ENCODE data around the gene ZBTB40.

ZBTB40 gene

DNA sequence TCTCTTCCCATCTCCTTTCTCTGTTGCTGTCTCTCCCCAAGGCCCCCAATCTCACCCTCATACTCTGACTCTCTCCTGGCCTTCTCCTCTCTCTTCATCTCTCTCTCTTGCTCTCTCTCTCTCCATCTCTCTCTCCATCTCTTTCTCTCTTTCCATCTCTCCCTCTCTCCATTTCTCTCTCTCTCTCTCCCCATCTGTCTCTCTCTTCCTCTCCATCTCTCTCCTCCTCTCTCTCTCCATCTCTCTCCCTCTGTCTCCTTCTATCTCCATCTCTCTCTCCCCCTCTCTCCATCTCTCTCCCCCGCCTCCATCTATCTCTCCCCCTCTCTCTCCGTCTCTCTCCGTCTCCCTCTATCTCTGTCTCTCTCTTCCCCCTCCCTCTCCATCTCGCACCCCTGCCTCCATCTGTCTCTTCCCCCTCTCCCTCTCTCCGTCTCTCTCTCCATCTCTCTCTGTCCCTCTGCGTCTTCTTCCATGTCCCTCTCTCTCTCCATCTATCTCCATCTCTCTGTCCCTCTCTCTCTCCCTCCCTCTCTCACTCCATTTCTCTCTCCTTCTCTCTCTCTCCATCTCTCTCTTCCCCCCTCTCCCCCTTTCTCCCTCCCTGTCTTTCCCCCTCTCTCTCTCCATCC is 95.7 kb downstream of the ZBTB40 start:
- DNase-seq (ENCODE audit: low spot score), result no peak
- in situ Hi-C loops (cut with MboI; ENCODE audit: low pct_unique_long_range_greater_than_20kb, low sequenced_read_pairs, unreplicated experiment), result no loop called here
- TF ChIP-seq, protein P1, sequence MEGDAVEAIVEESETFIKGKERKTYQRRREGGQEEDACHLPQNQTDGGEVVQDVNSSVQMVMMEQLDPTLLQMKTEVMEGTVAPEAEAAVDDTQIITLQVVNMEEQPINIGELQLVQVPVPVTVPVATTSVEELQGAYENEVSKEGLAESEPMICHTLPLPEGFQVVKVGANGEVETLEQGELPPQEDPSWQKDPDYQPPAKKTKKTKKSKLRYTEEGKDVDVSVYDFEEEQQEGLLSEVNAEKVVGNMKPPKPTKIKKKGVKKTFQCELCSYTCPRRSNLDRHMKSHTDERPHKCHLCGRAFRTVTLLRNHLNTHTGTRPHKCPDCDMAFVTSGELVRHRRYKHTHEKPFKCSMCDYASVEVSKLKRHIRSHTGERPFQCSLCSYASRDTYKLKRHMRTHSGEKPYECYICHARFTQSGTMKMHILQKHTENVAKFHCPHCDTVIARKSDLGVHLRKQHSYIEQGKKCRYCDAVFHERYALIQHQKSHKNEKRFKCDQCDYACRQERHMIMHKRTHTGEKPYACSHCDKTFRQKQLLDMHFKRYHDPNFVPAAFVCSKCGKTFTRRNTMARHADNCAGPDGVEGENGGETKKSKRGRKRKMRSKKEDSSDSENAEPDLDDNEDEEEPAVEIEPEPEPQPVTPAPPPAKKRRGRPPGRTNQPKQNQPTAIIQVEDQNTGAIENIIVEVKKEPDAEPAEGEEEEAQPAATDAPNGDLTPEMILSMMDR (IDR thresholded peaks at IDR 0.05; ENCODE audit: extremely low read depth, insufficient read depth, missing control alignments), result no peak

DNA sequence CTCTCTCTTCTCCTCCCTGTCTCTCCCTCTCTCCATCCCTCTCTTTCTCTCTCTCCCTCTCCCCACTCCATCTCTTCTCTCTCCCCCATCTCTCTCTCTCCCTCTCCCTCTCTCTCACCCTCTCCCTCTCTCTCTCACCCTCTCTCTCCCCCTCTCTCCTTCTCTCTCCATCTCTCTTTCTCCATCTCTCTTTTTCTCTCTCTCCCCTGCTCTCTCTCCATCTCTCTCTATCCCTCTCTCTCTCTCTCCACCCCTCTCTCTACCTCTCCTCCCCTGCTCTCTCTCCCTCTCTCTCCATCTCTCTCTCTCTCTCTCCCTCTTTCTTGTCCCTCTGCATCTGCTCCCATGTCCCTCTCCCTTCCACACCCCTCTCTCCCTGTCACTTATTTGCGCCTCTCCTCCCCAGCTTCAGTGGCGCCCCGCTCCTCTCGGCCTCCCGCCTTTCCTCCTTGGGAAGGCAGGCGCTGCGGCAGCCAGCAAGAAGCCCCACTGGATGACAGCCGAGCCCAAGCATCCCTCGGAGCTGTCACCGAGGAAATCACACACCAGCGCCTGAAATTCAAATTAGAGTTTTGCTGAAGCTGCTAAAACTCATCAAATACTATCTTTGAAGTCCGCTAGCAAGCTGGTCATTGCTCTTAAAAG is 96.3 kb downstream of the ZBTB40 start:
- TF ChIP-seq, protein P1 (IDR thresholded peaks at IDR 0.05; ENCODE audit: extremely low read depth, insufficient read depth, missing control alignments), result no peak
- in situ Hi-C loops (cut with MboI; ENCODE audit: low pct_unique_long_range_greater_than_20kb, low sequenced_read_pairs, unreplicated experiment), result no loop called here
- no peak for DNase-seq (ENCODE audit: low spot score)

DNA sequence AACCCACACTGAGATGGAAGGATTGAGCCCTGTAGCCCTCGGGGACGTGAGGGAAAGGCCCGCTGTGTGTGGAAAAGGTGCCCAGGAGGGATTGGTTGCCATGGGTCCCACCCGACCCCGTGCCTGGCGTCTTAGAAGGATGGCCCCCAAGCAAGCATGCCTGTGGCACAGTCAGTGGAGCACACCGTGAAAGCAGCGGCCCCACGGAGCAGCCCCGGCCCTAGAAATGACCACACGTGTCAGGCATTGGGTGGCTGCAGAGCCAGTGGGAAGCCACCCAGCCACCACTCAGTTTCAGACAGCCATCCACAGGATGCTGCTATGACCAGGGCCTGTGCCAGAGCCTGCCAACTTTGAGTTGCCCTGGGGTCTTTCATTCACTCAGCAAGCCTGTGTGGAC is 98.4 kb downstream of the ZBTB40 start:
- no peak for DNase-seq (ENCODE audit: low spot score)
- TF ChIP-seq, protein P1 (IDR thresholded peaks at IDR 0.05; ENCODE audit: extremely low read depth, insufficient read depth, missing control alignments), result no peak
- in situ Hi-C loops (cut with MboI; ENCODE audit: low pct_unique_long_range_greater_than_20kb, low sequenced_read_pairs, unreplicated experiment), result no loop called here

DNA sequence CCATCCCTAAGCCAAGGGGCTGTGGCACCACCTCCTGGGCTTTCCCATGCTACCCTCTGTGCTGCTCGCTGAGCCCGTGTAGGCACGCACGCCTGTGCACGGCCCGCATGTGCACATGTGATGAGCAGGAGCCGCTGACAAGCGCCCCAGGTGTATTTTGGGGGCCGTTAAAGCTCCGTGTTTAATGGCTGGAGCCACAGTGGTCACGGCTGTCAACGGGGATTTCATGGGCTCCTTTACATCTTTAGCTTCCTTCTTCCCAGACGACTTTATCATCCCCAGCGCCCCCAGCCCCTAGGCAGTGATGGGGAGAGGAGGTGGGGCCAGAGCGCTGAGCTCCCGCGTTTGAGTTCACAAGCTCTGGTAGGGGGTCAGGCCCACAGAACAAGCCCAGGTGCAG is 99.9 kb downstream of the ZBTB40 start:
- in situ Hi-C loops (cut with MboI; ENCODE audit: low pct_unique_long_range_greater_than_20kb, low sequenced_read_pairs, unreplicated experiment), result no loop called here
- no peak for DNase-seq (ENCODE audit: low spot score)
- TF ChIP-seq, protein P1 (IDR thresholded peaks at IDR 0.05; ENCODE audit: extremely low read depth, insufficient read depth, missing control alignments), result no peak

DNA sequence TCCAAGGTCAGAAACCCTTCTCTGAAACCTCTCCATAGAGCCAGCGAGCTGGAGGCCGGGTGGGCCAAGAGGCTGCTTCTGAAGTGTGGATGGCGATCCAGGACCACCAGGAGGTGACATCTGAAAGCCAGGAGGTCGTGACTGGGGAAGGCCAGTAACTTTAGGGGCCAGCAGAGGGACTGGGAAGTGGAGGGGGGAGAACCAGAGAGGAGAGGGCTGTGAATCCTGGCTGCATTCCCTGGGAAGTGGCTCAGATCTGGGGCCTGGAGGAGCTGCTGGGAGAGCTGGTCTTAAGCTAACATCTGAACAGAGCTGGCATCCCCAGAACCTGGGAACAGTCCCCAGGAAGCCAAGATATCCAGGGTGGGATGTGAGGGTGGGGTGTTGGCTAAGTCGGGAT is 100.4 kb downstream of the ZBTB40 start:
- in situ Hi-C loops (cut with MboI; ENCODE audit: low pct_unique_long_range_greater_than_20kb, low sequenced_read_pairs, unreplicated experiment), result no loop called here
- TF ChIP-seq, protein P1 (IDR thresholded peaks at IDR 0.05; ENCODE audit: extremely low read depth, insufficient read depth, missing control alignments), result no peak

DNA sequence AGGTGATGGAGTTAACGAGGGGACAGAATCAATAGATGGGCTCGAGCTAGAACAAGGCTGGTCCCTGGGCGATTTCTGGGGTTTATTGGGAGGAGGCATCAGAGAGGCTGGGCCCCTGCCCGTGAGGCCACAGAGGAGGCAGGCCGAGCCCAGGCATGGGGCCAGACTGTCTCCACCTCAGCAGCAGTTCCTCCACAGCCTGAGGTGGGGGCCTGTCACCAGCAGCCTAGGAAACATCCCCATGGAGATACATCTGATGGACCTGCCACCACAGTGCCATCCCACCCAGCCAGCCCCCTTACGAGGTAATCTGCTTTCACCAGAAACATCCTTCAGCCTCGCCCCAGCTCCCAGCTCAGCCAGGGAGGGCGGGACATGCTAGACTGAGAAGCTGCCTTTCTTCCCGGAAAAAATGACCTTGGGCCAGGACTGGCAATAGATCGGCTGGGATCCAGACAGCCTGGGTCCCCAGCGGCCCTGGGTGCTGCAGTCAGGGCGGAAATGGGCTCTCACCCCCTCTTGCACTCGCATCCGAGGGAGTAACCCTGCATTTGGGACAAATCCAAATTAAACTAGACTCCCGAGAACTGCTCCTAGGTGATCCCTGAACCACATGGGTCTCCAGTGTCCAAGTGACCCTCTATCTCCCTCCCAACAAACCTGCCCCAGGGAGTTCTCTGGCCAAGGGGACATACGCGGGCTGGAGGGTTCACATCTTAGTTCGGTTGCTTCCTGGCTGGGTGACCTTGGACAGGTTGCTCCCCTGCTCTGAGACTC is 101.6 kb downstream of the ZBTB40 start:
- in situ Hi-C loops (cut with MboI; ENCODE audit: low pct_unique_long_range_greater_than_20kb, low sequenced_read_pairs, unreplicated experiment), result no loop called here
- TF ChIP-seq, protein P1 (IDR thresholded peaks at IDR 0.05; ENCODE audit: extremely low read depth, insufficient read depth, missing control alignments), result no peak
- DNase-seq (ENCODE audit: low spot score), result no peak

More for the DNA sequence above, 100.4 kb downstream of the ZBTB40 start:
- DNase-seq (ENCODE audit: low spot score), result no peak

All from GM13977 (cell line).